ENCODE data around the gene PEAK1.

Gene PEAK1, protein sequence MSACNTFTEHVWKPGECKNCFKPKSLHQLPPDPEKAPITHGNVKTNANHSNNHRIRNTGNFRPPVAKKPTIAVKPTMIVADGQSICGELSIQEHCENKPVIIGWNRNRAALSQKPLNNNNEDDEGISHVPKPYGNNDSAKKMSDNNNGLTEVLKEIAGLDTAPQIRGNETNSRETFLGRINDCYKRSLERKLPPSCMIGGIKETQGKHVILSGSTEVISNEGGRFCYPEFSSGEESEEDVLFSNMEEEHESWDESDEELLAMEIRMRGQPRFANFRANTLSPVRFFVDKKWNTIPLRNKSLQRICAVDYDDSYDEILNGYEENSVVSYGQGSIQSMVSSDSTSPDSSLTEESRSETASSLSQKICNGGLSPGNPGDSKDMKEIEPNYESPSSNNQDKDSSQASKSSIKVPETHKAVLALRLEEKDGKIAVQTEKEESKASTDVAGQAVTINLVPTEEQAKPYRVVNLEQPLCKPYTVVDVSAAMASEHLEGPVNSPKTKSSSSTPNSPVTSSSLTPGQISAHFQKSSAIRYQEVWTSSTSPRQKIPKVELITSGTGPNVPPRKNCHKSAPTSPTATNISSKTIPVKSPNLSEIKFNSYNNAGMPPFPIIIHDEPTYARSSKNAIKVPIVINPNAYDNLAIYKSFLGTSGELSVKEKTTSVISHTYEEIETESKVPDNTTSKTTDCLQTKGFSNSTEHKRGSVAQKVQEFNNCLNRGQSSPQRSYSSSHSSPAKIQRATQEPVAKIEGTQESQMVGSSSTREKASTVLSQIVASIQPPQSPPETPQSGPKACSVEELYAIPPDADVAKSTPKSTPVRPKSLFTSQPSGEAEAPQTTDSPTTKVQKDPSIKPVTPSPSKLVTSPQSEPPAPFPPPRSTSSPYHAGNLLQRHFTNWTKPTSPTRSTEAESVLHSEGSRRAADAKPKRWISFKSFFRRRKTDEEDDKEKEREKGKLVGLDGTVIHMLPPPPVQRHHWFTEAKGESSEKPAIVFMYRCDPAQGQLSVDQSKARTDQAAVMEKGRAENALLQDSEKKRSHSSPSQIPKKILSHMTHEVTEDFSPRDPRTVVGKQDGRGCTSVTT (N-terminal part only)

DNA sequence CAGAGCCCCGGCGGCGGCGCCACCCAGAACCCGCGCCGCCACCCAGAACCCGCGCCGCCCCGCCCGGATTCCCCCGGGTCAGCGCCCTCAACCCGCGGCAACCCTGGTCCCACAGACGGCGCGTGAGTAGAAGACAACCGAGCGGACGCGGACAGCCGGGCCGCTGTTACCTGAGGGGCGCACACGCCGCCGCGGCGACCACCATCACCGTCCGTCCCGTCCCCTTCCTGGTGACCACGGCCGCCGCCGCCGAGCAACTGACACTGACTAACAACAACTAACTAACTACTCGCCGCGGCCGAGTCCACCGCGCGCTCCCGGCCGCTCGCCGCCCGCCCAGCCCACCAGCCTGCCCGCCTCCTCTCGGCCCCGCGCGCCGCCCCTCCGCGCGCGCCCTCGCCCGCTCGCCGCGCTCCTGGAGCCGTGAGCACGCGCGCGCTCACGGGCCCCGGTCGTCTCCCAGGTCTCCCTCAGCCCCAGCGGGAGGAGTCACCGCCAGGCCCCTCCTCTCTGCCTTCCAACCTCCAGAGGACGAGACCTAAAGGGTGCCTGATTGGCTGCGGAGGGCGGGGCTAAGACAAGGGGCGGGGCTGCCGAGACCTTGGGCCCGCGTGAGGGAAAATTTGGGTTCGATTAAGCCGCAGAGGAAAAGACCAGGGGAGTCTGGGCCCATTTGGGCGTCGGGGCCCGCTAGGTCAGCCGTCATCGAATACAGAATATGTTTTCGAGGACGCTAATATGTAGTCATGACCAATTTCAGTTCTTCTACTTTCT is at the start of gene PEAK1:
TSS of gene PEAK1 (minus strand) at position 269 of the 774 bp plus-strand sequence. CDS start 238,178 bp downstream, outside the sequence.
- peak; percentile 99 for DNase-seq

DNA sequence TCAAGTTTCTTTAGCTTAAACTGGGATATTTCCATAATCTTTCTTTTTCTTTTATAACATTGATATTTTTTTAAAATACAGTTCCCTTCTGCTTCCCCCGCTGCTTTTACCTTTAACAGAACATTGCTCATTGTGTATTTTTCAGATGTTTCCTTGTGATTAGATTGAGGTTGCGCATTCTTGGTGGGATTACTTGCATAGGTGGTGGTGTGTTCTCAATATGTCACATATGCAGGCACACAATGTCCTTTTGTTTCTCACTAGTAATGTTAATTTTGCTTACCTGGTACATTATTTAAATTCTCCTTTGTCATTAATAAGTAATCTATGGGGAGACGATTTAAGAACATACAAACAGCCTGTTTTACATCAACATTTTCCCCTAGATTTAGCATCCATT is 49.0 kb upstream of the PEAK1 start:
- no peak for DNase-seq

DNA sequence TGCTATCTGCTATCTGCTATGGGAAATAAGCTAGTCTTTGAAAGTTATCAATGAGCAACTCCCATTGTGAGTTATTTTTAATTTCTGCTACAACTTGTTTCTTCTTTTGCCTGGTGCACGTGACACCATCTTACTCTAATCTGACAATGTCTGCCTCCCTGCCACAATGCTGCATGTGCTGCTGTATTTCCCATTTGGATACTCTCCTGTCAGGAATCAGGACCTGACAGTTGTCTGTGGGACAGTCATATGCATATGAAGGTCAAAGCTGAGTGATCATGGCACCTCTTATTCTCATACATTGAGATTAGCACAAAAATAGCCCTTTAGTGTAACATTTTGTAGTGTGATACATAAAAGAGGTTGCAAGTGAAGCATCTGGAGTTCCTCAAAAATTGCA is 46.6 kb upstream of the PEAK1 start:
- no peak for DNase-seq

DNA sequence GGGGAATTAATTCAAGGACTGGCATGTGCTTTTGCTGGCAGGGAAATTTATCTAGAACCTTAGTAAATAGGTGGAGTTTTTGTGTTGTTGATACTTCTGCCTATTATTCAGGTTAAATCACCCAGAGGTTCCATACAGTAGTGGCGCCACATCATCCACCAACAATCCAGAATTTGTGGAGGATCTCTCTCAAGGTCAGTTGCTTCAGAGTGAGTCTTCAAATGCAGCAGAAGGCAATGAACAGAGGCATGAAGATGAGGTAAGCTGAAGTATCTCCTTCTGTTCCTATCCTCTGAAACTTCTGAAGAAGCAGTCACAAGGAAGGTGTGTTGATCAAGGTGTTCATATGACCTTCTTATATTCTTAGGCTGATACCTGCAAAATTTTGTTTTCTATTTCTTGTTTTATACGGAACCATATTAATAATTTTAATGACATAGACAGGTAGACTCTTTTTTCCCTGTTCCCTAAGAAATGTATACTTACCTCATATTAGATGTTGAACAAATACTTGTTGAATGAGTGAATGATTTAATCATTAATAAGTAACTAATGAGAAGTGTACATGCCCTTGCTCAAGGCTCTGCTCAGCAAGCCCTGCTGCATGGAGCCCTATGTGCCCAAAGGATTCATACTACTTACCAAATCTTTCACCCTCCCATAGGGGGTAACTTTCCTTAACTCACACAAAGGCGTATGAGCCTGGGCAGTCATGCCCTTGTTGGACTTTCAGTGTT is 44.4 kb upstream of the PEAK1 start:
- DNase-seq, result no peak

DNA sequence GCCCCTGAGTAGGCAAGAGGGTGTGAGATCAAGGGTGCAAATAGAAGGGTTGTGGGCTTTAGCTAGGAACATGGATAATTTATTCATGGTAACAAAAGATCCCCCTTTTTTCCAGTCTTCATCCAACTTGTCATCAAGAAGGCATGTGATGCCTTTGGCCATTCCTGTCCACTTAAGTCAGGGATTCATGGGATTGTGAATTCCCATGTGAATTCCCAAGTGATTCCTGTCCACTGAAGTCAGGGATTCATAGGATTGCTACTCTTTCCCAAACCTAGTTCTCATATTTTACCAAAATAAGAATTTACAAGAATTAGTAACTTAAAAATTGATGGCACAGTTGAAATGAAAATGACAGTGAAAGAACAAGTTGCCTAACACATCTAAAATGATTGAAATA is 41.6 kb upstream of the PEAK1 start:
- no peak for DNase-seq

DNA sequence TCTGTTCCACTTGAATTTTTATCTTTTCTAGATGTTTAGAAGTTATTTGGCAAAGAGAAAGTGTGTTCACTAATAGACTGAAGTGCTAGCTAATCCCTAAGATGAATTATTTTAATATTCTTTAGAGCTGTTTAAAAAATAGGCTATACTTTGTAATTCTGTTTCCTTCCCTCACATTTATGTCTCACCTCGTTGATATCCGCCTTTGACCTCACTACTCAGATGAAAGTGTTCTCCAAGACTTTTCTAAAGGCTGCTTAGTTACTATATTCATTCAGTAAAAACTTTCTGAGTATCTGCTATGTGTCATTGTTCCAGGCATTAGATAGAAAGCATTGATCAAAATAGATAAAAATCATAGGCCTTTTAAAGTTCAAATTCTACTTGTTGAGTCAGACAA is 39.1 kb upstream of the PEAK1 start:
- DNase-seq, result no peak

DNA sequence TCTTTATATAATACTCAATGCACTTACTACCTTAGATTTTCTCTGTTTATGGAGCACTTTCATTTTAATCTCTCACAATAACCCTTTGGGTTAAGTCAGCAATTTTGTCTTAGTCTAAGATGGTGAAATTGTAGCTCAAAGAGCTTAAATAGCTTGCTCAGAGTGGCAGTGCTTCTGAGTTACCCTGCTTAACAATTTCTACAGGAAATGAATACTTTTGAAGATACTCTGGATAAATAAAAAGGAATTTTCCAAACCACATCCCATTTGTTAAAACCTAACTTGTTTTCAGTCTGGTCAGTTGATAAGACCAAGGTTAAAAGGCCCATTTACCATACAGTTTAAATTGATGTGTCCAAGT is 38.0 kb upstream of the PEAK1 start:
- no peak for DNase-seq

DNA sequence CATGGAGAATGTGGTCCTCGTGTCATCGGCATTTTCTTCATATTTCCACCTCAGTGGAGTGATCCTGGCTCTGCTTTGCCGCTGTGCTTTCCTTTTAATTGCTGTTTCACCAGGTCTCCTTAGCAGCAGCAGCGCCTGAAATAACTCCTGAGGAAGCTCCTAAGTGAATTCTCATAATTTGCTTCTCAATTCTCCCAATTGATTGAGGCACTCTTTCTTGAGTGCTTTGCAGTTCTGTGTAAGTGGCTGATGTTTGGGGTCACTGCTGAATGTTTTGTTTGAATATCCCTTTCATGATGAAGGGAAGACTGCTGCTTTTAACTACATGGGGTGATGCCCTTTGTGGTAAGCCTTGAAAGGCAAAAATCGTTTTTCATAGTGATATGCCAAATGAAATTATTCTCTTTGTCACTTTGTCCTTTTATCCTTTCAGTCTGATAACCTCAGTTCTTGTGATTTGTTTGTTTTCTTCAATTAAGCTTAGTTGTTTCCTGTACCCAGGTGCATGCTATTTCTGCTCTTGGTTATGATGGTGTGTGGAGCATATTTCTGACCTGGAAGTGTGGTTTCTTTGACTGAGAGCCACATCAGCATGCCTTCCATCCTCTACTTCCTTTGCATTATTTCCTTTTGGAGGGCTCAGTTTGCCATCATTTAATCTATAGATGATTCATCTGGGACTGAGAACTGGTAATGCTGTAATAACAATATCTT is 37.4 kb upstream of the PEAK1 start:
- no peak for DNase-seq

DNA sequence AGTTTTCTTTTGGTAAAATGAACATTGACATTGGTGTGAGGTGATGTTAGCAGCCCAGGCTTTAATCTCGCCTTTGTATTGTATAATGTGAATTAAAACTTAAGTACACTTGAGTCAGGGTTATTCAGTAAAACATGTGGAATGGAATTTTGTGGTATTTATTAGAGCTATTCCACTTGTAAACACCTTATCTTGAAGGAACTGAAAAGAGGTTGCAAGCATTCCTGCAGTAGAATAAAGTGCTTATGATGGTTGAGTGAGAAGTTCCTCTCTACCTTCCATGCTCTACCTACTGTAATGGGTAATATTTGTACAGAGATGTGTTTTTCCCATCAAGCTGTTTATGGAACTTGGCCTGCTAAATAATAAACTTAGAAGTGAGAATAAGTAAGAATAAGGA is 36.8 kb upstream of the PEAK1 start:
- DNase-seq, result no peak

DNA sequence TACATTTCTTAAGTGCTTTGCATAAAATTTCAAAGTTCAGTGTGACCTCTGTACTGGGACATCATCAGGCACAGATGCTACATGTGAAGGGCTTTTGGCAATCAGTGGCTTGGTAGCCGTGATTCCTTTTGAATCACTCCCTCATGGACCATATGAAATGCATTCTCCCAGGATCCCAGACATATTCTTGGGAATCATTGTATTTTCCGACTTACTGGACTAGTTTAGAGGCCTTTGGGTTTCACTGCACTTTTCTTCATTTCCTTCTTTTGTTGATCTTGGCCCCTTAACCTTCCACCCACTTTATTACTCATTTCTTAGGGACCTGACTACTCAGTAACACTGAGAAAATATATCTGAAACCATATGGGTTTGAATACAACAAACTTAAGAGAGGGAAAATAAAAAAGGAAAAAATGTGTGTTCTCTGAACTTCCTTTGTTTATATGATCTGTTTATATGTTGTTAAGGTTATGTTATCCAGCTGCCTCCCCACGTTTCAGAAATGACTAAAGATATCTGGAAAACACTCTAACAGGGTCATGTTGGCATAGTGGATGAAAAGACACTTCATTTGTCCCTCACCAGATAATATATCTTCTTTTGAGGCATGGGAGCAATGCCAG is 35.9 kb upstream of the PEAK1 start:
- DNase-seq, result no peak

DNA sequence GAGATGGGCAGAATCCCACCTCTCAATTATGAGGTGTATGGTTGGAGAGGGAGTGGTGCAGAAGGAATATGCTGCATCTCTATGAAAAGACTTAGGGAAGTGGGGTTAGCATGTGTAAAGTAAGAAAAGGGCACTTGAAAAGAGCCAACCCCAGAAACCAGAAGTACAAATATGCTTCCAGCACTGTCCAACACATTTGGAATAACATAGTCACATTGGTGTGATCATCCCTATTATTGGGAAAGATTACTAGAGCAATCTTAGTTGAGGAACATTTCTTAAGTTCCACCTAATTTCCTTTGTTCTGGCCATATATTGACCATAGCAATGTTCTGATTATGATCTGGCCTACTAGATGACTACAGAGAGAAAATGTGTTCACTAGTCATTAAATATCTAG is 35.0 kb upstream of the PEAK1 start:
- no peak for DNase-seq

DNA sequence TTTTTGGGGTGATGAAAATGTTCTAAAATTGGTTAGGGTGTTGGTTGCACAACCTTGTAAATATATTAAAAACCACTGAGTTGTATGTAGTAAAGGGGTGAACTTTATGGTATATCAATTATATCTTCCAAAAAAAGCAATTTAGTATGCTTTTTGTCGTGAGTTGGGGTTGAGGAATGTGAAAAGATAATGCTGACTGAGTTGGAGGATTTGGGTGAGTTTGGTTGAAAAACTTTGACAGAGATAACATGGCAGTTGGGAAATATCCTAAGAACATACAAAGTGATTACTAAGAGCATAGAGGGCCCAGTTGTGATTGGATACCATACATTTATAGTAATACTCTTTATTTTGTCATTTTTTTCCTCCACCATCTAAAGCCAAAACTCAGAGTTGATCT is 34.4 kb upstream of the PEAK1 start:
- DNase-seq, result no peak

DNA sequence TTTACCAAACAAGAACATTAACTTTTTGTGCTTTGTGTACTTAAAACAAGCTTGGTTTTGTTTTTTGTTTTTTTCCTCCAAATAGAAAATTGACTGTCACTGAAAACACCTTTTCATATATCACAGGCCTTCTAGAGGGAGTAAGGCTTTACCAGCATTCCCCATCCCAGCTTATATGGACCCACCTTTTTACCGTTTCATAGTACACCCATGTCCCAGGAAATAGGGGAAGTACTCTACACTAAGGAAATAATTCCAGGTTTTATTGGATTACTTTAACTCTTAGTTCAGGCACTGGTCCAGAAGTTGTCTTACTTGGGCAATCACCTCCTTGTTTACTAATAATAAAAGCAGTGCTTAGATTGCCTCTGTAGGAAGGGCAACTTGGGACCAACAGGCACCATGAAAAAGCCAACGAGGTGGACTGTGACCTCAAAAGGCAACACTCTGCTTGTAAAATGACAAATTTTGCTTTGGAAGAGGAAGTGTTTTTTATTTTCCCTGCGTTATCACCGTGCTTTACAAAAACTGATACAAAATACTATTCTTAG is 27.0 kb upstream of the PEAK1 start:
- DNase-seq, result no peak

DNA sequence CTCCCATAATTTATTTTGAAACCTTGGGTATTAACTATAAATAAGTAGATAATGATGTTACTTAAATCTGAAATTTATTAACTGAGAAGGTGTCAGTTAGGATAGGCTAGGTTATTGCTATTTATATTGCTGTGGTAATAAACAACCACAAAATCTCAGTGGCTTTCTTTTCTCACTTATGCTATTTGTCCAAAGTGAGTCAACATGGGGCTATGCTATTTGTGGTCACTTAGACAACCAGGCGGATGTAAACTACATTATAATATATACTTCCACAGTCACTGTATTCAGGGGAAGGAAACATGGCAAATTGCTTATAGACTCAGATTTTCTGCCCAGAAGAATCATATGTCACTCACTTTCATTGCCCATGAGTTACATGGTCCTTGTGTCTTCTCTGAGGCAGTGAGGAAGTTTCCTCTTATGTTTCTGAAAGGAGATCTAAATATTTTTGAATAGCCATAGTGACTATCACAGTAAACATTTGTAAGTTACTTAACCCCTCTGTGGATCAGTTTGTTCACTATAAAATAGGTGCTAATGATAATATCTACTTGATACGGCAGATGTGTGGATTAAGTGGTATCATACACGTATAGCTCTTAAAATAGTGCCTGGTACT is 20.6 kb upstream of the PEAK1 start:
- no peak for DNase-seq

DNA sequence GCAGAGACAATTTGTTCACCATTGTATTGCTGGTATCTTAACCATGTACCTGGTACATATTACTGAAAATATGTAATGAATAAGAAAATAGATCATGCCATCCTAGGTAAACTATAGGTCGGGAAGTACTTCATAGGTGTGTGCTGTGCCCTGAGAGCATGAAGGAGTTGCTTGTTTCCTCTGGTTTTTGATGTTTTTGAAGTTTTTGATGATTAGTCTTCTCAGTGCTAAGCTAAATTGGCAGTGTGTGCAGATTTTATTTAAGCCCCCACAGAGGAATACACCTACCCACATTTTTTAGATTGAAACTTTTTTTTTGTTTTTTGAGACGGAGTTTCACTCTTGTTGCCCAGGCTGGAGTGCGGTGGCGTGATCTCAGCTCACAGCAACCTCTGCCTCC is 17.4 kb upstream of the PEAK1 start:
- DNase-seq, result no peak

DNA sequence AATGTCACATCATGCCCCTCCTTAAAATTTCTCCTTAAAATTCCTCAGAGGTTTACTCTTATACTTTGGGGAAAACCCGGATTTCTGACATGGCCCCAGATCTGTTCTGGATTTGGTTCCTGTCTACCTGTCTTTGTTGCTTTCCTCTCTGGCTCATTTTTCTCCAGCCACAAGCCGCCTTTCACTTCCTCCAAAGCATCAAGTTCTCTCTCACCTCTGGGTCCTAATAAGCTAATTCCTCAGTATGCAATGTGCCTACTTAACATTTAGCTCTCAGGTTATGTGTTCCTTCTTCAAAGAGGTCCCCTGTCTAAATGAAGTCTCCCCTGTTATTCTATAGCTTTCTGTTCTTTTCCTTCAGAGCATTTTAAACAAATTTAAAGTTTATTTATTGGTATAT is 16.9 kb upstream of the PEAK1 start:
- DNase-seq, result no peak

DNA sequence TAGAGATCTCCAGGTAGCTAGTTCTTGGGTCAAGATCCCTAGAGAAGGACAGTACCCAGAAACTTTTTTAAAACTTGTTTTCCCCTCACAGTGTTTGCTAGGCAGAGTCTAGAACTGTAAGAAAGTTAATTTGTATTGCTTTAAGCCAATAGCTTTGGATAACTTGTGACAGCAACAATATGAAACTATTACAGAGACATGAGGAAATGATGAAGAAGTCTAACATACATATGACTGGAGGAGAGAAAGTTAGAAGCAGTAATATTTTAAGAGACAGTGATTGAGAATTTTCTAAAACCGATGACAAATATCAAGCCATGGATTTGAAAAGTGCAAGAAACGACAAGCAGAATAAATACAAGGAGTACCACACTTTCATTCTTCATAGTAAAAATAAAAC is 10.7 kb upstream of the PEAK1 start:
- DNase-seq, result no peak

DNA sequence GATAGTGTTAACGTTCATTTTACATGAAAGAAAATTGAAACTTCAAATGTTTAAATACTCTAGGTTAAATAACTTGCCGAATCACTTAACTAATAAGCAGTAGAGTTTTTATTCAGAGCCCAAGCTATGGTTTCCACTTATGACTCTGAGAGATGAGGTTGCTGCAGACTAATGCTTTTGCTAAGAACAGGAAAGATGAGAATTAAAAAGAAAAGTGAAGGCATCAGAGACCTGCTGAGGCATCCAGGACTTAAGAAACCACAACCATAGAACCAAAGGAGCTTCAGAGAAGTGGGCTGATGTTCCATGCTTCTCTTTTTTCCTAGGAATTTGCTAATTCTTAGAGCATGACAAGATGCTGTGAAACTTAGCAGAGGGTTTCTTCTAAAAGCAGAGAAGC is 10.3 kb upstream of the PEAK1 start:
- no peak for DNase-seq

DNA sequence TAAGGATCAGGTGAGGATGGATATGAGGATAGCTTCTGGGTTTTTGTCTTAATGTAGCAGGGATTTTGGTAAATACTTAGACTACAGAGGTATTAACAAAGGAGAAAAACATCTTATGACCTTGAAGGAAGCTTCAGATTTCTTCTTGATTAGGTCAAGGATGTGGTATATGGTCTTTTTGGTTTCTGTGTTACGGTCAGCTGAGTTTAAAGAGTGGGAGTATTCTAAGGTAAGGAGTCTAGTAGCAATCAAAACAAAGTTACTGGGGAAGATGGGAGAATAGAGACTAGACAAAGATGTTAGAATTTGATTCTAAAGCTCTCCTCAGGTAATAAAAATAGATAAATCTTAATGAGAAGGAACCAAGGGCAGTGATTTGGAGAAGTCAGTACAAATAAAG is 7.0 kb upstream of the PEAK1 start:
- no peak for DNase-seq

DNA sequence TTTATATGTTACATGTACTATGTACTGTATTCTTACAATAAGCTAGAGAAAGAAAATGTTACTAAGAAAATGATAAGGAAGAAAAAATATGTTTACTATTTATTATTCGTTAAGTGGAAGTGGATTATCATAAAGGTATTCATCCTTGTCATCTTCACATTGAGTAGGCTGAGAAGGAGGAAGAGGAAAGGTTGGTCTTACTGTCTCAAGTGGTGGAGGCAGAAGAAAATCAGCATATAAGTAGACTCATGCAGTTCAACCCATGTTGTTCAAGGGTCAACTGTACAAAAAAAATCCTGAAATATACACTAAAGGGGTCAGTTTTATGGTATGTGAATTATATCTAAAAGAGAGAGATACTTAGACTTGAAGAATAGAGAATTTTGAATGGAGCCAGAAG is 6.5 kb upstream of the PEAK1 start:
- DNase-seq, result no peak

All from activated T-cell treated with anti-CD3 and anti-CD28 coated beads, Interleukin-2, amount 50 U/mL, for 1 hour (primary cell).